HG03025 (cell line): ENCODE results near the gene MAGEB17.
"Not testable (repeated sequence)": the region's sequence is repeated elsewhere in the genome, so short reads cannot be mapped to it uniquely, and the experiment has no call there.

Source experiments
- ATAC-seq: cut with Tn5 transposase; IDR thresholded peaks from one replicate; pipeline ENCODE4 v1.9.1; 2021; ENCODE audit warnings: mild to moderate bottlenecking, moderate library complexity; ENCODE audit not compliant: unreplicated experiment, low FRiP score

MAGEB17 gene

DNA sequence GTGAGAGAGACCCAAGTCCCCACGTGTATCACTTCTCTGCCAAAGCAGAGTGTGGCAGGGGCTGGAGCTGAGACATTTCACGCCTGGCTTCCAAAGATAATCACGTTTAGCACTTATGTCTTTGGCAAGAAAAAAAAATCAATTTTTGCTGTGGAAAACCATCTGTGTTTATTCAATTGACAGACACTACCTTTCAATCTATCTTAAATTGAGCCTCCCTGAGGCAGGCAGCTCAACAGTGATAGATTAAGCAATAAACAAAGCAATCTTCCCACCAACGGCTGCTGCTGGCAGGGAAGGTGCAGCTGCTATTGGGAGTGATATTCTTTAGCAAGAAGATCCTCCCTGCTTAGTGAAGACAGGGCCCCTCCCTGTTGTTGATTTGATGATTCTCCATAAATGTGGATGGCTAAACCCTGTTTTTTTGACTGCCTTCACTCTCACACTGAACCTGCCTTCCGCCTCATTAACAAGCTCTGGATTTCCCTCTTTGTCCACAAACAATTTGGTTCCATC lies 11.6 kb upstream of the MAGEB17 start:
- no peak for ATAC-seq

DNA sequence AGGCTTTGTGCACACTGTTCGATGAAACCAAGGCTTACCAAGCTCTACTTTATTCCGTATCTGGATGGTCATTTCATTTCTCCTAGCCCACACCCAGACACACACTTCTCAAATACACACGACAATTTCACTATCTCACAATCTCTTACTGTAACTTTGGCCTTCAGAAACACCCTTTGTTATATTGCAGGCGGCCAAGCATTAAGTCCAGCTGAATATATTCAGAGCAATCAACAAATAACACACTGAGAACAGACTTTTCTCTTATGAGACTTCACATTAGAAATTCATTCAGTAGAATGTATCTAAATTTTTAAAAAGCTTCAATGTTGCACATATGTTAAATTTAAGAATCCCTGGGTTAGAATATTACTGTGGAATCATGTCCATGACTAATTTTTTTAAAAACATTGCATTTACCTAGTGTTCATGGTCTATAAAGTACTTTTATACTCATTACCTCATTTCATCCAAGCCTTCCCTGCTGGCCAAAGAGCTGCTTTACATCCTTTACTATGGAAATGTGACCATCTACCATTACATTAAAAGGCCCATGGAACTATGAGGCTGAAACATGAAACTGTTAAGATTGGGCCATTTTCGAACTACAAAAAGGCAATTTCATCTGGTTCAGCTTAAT lies 10.5 kb upstream of the MAGEB17 start:
- no peak for ATAC-seq

GRCh38 chrX:16160729-16161128 lies 6.6 kb upstream of the MAGEB17 start:
- ATAC-seq: no peak

GRCh38 chrX:16161173-16161572 lies 6.1 kb upstream of the MAGEB17 start:
- ATAC-seq: not testable (repeated sequence)

DNA sequence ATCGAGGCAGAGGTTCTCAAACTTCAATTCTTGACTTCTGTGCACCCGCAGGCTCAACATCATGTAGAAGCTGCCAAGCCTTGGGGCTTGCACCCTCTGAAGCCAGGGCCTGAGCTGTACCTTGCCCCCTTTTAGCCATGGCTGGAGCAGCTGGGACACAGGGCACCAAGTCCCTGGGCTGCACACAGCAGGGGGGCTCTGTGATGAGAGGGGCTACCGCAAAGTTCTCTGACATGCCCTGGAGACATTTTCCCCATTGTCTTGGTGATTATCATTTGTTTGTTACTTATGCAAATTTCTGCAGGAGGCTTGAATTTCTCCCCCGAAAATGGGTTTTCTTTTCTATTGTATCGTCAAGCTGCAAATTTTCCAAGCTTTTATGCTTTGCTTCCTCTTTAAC lies 4.9 kb upstream of the MAGEB17 start:
- no peak for ATAC-seq

GRCh38 chrX:16164748-16165147 lies 2.5 kb upstream of the MAGEB17 start:
- ATAC-seq: no peak

GRCh38 chrX:16171039-16171438 lies 3.8 kb downstream of the MAGEB17 start:
- ATAC-seq: no peak

GRCh38 chrX:16171944-16172343 lies 4.7 kb downstream of the MAGEB17 start:
- no peak for ATAC-seq

DNA sequence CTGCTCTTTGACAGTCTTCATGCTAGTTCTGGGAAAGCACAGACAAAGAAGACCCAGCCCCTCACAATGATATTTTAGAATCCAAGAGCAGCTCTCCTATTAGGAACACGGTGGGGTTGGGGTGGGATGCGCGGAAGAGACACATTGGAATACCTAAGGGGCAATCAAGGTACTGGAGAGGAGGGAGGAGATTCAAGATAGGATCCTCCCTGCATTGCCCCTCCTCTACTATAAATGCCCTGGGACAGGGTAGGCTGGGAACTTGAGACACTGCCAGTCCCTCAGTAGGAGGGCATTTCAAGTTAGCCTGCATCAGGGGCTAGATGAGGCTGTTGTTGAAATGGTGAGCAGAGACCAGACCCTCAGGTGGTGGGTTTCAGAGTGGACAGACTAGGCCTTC lies 5.1 kb downstream of the MAGEB17 start:
- ATAC-seq: no peak

DNA sequence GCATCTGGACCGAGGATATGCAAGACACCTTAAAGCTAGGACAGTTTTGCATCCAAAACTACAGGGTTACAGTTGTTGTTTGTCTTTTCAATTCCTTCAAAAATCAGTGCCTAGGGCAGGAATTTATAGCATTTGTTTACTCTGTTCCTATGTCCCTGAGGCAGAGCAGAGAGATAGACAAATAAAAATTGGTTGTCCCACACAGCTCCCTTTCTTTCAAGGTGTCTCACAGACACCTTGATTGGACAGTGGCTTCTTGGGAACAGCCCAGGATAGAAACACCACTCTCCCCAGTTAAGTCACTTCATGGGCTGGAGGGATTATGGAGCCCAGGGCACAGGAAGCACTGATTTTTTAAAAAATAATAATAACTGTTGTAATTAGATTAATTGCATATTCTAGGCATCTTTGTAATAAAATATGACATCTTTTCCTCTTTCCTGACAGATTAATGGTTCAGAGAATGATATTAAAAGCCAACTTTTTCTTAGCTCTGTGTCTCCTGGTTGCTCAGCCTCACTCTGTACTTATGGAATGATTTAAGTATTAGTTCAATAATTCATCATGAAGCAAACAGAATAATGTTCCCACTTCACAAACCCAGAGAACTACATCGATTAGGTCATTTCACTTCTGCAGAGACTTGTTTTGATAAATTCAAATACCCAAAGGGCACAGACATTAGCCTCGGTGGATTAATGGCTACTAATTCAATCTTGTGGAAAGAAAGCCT lies 8.2 kb downstream of the MAGEB17 start:
- no peak for ATAC-seq

DNA sequence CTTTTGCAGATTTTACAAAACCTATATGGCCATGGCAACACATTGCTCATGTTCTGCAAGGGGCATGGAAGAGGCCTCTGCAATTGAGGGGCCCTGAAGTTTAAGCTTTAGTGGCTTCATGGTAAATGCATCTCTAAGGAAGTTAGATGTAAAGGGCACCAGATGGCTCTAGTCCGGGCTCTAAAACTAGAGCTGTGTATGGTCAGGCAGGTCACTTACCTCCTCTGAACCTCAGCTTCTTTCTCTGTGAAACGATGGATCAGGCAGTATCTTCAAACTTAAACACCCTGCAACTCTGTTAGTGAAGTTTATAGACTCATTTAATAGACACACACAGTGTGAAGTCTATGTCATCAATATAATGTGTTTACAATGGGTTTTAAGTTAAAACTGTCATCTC lies 10.0 kb downstream of the MAGEB17 start:
- ATAC-seq: no peak

DNA sequence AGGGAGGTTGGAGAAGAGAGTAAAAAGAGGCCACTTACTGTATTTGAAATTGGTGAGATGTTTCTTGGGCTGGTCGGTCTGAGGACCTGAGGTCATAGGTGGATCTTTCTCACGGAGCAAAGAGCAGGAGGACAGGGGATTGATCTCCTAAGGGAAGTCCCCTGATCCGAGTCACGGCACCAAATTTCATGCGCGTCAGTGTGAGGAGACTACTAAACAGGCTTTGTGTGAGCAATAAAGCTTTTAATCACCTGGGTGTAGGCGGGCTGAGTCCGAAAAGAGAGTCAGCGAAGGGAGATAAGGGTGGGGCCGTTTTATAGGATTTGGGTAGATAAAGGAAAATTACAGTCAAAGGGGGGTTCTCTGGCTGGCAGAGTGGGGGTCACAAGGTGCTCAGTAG lies 16.6 kb downstream of the MAGEB17 start:
- not testable (repeated sequence) for ATAC-seq

DNA sequence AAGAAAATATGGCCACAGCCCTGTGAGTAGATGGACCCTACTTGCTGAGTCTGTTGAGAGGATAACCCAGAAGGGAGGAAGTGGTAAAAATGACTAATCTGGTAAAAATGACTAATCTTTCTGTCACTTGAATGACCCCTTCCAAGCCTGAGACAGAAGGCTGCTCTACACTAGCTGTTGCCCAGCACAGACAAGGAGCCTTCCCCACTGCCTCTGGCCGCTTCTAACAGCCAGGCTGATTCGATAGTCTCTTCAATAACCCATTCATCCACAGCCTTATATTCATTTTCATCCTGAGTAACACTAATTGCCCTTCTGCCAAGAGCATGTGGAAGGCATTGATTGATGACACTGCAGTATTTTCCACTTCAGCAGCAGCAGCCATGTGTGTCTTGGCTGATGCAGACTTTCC lies 18.4 kb downstream of the MAGEB17 start:
- ATAC-seq: peak; percentile 64

- ATAC-seq: no peak
Measured at GRCh38 chrX:16186380-16187007, 19.2 kb downstream of the MAGEB17 start.

- no peak for ATAC-seq
Measured at GRCh38 chrX:16187024-16187760, 19.9 kb downstream of the MAGEB17 start.

- ATAC-seq: no peak
Measured at GRCh38 chrX:16188687-16189086, 21.4 kb downstream of the MAGEB17 start.

DNA sequence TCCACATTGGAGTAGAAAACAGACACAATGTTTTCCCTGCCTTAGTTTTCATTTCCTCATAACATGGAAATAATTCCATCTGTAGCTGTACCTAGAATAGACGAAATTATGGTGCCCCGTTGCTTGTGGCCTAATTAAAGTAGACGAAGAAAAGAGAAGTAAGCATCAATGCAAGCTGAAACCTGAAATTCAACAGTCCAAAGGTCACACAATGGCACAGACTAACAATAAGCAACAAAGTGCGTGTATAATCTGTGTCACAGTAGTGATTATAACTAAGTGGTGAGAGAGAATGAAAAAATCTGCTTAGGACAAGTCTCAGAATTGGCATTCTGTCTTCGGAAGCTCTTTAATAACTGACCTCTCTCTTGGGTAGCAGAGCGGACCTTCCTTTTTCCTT lies 24.3 kb downstream of the MAGEB17 start:
- no peak for ATAC-seq

- ATAC-seq: no peak
Measured at GRCh38 chrX:16196829-16197228, 29.5 kb downstream of the MAGEB17 start.

- ATAC-seq: no peak
Measured at GRCh38 chrX:16199343-16199742, 32.1 kb downstream of the MAGEB17 start.

DNA sequence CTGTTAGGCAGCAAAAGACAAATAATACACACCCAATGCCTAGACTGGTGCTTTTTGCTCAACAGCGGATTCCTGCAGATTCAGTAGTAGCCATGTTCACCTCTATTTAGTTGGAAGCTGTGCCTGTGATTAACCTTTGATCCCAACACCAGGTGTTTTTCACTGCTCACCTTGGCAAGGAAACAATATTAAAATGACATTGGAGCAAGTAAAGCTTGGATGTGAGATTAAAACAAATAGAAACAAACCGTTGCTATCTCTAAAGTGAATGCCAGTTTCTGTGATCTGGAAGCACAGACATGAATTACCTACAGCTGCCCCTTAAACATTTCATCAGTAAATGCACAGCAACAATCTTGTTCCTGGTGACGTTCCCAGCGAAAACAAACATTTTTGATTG lies 35.7 kb downstream of the MAGEB17 start:
- no peak for ATAC-seq

- ATAC-seq: no peak
Measured at GRCh38 chrX:16204538-16204937, 37.3 kb downstream of the MAGEB17 start.
